GM18858 (cell line): ENCODE measurements around the gene TGFB2.
A peak's percentile ranks its signal among the peaks of the same experiment; 100 is the strongest.

Experiments
- ATAC-seq: cut with Tn5 transposase; IDR thresholded peaks from one replicate; pipeline ENCODE4 v1.9.1; 2021; ENCODE audit not compliant: unreplicated experiment

The TGFB2 gene

DNA sequence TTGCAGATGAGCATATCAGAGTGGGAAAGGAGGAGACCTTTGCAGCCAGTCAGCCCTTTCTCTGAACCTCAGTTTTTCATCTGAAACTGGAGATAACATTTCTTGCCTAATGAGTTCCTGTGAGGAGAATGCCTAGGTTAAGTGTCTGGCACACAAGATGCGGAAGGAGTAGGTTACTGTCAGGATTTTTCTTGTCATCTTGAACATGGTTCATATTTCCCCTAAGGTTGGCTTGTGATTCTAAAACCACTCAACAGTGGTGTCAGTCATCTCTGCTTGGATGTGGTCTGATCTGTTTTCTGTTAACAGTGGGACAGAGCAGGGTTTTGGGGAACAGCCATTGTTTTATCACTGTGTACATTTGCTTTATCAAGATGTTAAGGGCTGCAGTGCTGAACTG is 70.6 kb downstream of the TGFB2 start:
- ATAC-seq, result no peak

DNA sequence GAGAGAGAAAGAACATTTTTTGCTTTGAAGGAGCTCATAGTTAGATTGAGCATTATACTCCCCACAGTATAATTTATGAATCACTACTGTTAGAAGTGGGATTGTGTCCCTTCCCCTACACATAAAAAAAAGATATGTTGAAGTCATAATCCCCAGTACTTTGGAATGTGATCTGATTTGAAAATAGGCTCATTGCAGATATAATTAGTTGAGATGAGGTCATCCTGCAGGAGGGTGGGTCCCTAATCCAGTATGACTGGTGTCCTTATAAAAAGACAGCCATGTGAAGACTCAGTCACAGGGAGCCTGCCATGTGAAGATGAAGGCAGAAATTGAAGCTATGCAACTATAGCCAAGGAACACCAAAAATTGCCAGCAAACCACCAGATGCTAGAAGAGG is 76.4 kb downstream of the TGFB2 start:
- ATAC-seq, result no peak

DNA sequence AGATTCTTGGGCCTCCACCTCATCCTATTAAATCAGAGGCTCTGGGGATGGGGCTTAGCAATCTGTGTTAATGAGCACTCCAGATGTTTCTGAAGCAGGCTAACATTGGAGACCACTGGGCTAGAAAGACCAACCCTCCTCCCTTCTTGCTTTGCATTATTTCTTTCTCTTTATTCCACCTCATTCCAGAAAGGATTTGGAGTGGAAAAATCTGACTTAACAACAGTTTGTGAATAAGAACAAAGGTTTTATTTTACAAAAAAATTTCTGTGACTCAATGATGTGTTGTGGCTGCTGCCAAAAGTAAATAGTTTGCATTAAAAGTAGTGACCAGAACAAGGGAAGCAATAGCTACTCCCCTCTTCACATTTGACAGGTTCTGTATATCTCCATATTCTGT is 79.4 kb downstream of the TGFB2 start:
- ATAC-seq, result no peak

DNA sequence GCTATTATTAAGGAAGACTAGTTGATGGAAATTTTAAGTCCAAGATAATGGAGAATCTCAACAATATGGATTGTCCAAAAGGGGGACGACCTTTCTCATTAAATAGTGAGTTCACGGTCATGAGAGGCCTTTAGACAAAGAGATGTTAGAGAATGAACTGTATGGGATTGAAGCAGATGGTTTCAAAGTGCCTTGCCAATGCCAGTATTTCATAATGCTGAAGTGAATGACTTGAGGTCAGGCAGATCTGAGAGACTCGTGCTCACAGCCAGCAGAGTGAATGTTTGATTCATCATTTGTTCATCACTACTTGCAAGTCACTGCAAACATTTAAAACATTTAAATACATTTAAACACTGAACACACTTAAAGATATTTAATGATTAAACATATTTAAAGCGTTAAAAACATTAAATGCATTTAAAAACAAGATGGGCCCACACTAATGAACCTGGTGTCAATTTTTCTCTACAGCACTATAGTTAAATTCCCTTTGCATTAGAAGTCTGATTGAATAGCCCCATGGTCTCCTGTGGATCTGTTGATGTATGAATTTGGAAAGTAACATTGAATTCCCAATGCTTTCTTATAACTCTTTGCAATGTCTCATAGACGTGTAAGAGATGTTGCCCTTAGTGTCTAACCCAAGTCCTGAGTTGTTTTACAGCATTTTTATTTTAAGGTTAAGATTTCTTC is 80.7 kb downstream of the TGFB2 start:
- ATAC-seq, result no peak

DNA sequence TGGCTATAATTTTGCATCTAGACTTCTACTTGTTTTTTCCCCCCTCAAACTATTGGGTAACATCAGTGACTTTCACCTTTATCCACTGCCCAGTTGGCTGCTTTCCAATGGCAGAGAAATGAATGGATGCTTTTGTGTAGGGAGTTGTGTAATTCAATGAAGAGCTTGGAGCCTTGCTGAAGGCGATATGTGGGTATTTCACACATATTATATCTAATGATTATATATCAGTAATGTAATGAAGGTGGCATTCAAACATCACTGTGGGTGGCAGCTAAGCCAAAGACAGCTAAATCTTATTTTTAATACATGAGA is 81.2 kb downstream of the TGFB2 start:
- ATAC-seq, result no peak

DNA sequence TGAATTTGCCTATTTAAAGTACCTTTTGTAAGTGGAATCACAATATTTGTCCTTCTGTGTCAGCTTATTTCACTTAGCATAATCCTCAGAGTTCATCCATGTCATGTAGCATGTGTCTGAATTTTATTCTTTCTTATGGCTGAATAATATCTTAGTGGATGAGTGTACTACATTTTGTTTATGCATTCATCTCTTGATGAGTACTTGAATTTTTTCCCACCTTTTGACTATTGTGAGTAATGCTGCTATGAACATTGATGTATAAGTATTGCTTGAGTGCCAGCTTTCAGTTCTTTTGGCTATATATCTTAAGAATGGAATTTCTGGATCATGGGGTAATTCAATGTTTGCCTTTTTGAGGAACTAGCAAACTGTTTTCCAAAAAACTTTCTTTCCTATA is 84.2 kb downstream of the TGFB2 start:
- no peak for ATAC-seq

DNA sequence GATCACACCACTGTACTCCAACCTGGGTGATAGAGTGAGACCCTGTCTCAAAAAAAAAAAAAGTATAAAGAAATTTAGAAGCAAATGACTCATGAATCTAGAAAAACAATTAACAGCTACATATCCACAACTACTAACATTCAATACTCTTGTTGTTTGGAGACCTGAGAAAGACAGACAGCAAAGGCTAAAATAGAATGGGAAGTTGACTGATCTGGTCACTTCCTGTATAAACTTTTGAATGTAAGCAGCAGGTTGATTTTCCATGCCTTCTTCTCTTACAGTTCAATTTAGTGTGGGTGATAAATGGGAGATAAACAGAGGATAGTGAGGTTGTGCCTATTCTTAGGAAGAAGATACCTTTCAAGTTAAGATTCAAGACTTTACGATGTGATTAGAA is 85.2 kb downstream of the TGFB2 start:
- no peak for ATAC-seq

DNA sequence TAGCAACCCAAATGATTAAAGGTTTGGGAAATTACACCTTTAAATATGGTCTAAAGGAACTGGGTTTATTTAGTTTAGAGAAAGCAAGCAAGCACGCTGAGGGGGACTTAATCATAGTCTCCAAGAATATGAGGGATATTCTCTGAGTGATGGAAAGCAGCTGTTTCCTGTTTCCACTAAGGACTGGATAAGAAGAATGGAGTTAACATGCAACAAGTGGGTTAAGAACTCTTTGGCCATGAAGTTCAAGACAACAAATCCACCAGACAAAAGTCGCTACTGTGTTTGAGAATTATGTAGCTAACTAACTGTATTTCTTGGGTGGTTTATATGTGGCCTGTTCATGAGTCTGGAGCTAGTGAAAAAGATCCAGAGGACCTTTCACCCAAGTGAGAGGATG is 85.7 kb downstream of the TGFB2 start:
- no peak for ATAC-seq

DNA sequence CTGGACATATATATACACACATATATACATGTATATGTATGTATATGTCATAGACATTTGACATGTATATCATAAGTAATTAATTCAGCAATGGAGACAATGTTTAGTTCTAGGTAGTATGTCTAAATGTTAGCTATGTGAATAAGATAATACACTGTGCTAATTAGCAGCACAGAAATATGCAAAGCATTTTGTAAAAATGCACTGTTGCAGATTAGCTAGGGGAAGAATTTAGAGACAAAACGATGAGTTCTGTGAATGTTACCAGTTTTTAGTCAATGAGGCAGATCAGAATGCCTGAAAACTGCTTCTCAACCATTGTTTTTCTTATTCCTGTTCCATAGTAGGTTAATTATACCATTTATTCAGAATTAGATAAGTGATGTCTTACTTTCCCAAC is 86.3 kb downstream of the TGFB2 start:
- ATAC-seq, result no peak

DNA sequence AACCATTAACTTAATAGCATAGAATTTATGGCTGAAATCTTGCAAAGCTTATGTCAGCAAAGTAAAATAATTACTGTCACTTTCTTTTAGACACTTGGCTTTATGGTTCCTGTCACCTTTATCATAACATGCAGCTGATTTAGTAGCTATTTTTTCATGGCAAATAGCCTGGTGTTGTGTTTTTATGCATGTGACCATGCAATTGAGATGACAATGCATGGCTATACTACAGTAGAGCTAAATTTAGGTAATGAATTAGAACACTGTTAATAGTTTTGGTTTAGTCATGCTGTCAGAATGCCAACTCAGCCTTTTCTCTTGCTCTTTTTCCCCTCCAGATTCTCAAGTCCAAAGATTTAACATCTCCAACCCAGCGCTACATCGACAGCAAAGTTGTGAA is 88.6 kb downstream of the TGFB2 start:
- ATAC-seq, result no peak

DNA sequence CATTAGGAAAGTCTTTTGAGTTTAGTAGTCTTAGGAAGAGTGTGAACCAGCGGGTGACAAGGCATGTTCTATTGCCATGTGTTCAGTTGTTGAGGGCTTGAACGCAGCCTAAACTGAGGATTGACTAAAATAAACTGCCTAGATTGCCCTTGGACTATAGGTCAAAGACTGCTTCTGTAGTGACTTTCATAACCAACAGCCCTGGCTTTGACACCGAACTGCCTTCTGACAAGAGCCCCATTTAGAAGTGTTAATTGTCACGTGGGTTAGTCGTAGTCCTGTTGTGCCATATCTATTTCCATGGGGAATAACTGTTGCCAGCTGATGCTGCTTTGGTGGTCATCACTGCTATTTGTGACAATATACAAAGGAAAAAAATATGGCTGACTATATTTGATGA is 90.4 kb downstream of the TGFB2 start:
- no peak for ATAC-seq

DNA sequence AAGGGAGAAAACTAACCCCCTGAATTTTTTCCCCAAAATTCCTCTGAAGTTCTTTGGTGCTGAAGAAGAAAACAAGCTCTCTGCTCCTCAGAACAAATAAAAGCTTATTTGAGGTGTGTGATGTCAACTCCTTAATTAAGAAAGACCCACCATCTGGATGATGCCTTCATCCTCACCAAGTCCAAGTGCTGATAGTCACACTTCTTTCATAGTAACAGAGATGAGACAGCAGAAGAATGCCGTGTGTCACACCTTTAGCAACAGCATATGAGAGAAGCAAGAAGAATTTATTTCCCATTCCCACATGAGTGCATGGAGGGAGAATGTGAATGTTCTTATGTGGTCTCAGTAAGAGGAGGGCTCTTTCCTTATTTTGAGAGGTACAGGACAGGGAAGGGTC is 91.2 kb downstream of the TGFB2 start:
- ATAC-seq, result no peak

DNA sequence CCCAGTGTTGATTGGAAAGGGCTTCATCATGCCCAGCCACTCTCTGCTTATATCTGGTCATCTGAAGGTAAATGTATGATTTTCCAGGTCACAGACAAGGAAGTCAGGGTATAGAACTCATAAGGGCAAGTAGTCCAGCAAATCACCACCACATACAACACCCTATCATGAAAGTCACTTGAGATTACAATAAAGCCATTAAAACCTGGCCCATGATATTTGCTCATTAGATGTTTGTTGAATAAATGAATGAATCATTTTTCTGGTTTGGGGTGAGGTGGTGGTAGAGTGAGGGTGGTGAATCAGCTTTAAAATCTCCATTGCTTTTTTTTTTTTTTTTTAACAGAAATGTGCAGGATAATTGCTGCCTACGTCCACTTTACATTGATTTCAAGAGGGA is 91.9 kb downstream of the TGFB2 start:
- no peak for ATAC-seq

DNA sequence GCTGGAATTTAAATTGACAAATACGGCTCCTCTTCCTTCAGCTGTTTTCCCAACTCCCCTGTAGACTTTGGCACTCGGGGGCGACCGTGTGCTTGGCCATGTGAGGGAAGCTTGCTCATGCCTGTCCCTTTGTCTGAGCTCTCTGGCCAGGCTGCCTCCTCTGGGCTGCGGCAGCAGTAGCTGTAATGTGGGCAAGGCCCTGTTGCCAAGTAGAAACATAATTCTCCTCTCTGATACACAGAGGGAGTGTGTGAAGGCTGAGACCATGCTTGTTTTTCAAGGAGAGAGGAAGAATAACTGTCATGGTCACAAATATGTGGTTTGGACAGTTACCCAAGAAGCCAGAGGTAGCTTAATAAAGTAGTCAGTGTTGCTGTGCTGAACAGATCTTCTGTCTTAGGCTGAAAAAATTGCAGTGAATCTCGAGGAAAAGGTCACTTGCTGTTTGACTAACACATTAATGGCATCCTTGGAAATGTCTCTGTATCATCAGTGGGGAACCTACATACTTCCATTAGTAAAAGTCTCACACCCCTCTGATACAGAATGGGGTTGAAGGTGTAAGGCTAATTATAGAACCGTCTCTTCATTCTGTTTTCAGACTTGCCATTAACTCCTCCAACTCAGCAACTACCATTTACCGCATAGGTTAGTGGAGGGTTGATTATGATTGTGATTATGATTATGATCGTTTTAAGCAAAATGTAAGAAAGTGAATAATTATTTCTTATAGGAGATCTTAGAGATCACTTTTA is 94.6 kb downstream of the TGFB2 start:
- ATAC-seq, result no peak

DNA sequence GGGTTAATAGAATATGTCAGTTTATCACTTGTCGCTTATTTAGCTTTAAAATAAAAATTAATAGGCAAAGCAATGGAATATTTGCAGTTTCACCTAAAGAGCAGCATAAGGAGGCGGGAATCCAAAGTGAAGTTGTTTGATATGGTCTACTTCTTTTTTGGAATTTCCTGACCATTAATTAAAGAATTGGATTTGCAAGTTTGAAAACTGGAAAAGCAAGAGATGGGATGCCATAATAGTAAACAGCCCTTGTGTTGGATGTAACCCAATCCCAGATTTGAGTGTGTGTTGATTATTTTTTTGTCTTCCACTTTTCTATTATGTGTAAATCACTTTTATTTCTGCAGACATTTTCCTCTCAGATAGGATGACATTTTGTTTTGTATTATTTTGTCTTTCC is 98.1 kb downstream of the TGFB2 start:
- no peak for ATAC-seq

DNA sequence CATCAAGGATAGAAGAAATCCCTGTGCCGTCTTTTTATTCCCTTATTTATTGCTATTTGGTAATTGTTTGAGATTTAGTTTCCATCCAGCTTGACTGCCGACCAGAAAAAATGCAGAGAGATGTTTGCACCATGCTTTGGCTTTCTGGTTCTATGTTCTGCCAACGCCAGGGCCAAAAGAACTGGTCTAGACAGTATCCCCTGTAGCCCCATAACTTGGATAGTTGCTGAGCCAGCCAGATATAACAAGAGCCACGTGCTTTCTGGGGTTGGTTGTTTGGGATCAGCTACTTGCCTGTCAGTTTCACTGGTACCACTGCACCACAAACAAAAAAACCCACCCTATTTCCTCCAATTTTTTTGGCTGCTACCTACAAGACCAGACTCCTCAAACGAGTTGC is 99.0 kb downstream of the TGFB2 start:
- ATAC-seq, result no peak

DNA sequence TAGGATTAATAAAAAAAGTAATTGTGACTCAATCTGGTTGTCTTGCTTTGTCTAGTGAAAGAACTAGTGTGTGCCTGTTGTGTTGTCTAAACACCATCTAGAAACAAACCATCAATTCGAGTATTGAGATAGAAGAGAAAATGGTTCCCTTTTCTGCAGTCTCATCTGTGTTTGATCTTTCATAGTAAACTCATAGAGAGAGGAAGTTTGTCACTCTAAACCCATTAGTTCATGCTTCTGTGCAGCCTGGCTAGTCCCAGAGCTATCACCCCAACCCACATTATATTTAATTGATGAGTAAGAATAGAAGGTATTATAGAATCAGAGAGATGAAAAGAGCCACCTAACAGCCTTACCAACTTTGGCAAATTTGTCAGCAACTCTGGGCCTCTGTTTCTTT is 99.5 kb downstream of the TGFB2 start:
- no peak for ATAC-seq

DNA sequence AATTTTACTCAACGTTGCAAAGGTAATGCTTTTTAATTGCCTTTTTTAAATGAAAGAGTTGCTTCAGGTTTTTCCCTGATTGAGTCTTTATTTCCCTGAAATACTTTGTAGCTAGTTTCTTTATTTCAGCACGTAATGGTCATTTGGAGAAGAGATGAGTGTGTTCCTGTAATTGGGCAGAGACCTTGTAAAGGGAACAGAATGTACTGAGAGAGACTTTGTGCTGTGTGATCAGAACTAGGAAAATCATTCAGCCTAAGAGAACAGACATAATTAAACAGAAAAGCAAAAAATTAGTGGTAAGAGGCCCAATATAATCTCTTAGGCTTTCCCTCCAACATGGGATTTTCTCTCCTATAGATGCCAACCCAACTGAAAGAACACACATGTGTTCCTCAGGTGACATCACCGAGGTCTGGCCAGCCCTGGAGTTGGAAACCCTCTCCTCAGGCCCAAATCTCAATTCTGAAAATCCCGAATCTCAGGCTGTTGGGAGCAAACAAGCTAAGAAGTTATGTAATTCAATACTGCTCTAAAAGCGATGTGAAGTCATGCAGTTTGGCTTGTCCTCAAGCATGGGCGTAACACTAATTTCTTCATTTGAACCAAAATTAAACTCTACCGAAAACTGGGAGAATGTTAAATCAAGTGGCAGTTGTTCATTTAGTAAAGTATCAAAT is 102.0 kb downstream of the TGFB2 start:
- ATAC-seq, result no peak

DNA sequence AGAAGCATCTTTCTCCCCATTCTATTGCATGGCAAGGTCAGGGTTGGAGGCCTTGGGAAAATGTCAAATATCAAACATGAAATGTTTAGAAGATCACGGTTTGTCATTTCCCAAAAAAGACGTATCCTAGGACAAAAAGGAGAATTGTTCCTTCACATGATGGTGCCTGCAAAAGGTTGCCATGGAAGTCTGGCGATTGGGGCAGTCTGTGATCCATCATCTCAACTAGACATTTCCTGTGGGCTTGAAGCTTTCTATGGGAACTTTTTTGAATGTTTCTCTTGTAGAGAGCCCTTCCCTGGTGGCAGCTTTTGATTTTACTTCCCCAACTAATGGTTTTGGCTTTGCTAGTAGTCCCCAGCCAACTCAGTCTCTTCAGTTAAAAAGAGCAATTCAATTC is 106.3 kb downstream of the TGFB2 start:
- no peak for ATAC-seq

DNA sequence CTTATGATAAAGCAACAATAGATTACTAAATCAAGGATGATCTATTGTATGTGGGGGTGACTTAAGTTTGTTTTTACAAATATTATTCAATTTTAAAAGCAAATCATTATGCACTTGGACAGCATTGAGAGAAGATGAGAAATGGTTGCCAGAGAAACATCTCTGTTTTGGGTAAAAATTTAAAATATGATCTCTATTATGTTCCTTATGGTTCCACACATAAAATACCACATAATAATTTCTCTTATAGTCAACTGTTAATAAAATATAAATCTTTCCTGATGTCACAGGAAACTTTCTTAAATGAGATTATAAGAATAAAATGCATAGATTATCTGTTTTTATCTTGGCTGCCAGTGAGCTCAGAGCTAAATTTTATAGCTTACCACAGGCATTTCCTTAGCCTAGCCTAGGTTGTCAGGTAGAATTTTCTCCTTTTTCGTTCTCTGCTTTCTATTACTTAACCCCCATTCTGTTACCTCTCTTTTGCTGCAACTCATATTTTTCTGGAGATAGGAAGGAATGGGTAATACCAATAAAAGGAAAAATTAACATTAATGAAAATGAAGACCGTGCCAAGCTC is 109.7 kb downstream of the TGFB2 start:
- no peak for ATAC-seq

DNA sequence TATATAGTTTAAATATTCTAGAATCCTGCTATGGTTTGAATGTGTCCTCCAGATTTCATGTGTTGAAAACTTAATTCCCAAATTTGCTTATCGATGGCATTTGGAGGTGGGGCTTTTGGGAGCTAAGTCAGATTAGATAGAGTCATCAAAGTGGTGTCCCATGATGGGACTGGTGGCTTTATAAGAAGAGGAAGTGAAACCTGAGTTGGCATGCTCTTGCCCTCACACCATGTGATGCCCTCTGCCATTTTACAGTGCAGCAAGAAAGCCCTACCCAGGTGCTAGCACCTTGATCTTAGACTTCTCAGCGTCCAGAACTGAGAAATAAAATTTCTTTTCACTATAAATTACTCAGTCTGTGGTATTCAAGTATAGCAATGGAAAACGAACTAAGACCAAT is 111.3 kb downstream of the TGFB2 start:
- ATAC-seq, result peak; percentile 43

DNA sequence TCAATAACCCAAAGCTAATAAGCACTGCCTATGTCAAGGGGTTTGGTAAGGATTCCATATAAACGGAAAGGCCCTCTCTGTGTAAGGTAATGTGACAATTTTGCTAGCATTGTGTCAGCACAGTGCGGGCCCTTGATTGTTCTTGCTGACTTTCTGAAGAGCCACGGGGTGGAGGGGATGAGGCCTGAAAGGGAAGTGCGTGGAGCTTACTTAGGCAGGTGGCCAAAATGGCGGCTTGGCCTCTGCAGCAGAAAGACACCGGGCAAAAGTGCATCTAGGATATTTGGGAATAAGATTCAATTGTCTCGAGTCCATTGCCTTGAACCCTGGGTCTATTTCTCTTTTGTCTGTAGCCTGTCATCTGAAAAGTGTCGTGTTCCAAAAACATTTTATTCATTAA is 114.3 kb downstream of the TGFB2 start:
- no peak for ATAC-seq
